Keratinocyte (primary cell): ENCODE results near the gene SLC25A28.
"Not testable (repeated sequence)": the region's sequence is repeated elsewhere in the genome, so short reads cannot be mapped to it uniquely, and the experiment has no call there.

Experiments
- CTCF ChIP-seq, 3 experiments: IDR thresholded peaks in 1 of 3; conservative IDR thresholded peaks in 1 of 3; optimal IDR thresholded peaks in 1 of 3; 2 replicates in 2 of 3; 3 replicates in 1 of 3; pipeline versions ENCODE3 to v1.5.1; 2011; ENCODE audit warnings: low read length in 3 of 3, mild to moderate bottlenecking in 3 of 3, moderate library complexity in 2 of 3, control low read depth in 1 of 3, inconsistent platforms in 1 of 3; ENCODE audit not compliant: insufficient read depth in 2 of 3; ENCODE audit errors: extremely low read depth in 1 of 3
- EZH2 ChIP-seq: IDR thresholded peaks from one replicate; pipeline ENCODE4 v1.6.1; 2012; ENCODE audit warnings: inconsistent platforms, mild to moderate bottlenecking, low read length, moderate library complexity

- TF ChIP-seq EZH2; CTCF (optimal IDR thresholded peaks at IDR 0.05 in 1 of 3, IDR thresholded peaks at IDR 0.05 in 1 of 3, conservative IDR thresholded peaks at IDR 0.05 in 1 of 3; ENCODE audit: extremely low read depth in 1 of 3, insufficient read depth in 2 of 3, low read length in 3 of 3): not testable (repeated sequence)
These were observed 4.9 kb upstream of the SLC25A28 start for GRCh38 chr10:99625124-99625523.
